Measurements from ENCODE around the gene TBCD.
A peak's percentile ranks its signal among the peaks of the same experiment; 100 is the strongest.

DNA sequence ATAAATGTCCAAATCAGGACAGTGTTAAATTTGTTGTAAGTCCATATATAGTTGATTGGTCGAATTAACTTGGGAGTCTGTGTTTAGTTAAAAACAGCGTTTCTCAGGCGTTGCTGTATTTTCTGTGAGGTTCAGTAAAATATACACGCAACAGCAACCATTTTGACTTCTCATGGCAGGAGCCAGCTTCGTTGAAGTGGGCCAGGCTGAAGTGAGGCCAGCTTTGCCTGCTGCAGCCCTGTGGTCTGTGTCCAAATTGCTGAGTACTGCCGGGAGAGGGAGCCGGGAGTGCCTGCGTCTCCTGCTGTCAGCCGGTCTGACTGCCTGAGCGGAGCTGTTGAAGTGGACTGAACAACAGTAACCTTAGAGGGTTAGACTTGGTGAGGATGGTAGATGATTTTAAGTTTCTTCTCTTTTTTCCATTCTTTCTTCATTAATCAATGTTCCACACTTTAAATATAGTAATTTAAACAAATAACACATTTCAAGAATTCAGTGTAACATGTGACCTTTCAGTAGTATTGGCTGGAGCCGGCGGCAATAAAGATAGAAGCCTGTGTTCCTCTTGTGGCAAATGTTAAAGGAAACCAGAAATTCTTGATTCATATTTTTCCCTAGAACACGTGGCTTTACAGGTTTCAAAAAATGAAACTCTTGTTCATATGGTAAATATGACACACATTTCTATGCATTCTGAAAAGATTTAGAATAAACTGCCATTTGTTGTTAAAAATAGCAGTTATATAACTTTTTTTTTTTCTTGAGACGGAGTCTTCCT lies 124.9 kb downstream of the TBCD start:
- peak; percentile 56 to 74 for TF ChIP-seq CTCF (conservative IDR thresholded peaks at IDR 0.05 in 1 of 2, IDR thresholded peaks at IDR 0.05 in 1 of 2; ENCODE audit: low read depth in 1 of 2, low read length in 2 of 2)
- TF ChIP-seq EZH2 (IDR thresholded peaks at IDR 0.05; ENCODE audit: low read length, missing control alignments), result no peak

Measured in fibroblast of lung (primary cell).